K562 (cell line): Measurements from ENCODE around the gene PYCR2. TPM values are rescaled to one million over a fixed set of nuclear protein-coding genes. Genes with fewer than 3 reads are reported as not detected.

Experiments
- AFF1 ChIP-seq, 2 experiments: fragments of 450-650 bp; IDR thresholded peaks; 2 replicates each; pipeline ENCODE4 v1.6.1; 2018; ENCODE audit warnings: mild to moderate bottlenecking in 2 of 2, low read depth in 1 of 2; ENCODE audit not compliant: partially characterized antibody in 2 of 2
- BCOR ChIP-seq: fragments of 450-650 bp; IDR thresholded peaks from 2 replicates; pipeline ENCODE4 v1.6.1; 2016
- BHLHE40 ChIP-seq: IDR thresholded peaks from 2 replicates; pipeline ENCODE4 v1.6.1; 2011; ENCODE audit warnings: low read length, improper control_type of control experiment
- CTBP1 ChIP-seq: fragments of 450-650 bp; IDR thresholded peaks from 2 replicates; pipeline ENCODE4 v1.6.1; 2016; ENCODE audit warnings: borderline replicate concordance
- HMG20A ChIP-seq: fragments of 450-650 bp; formaldehyde crosslinking; conservative IDR thresholded peaks from 2 replicates; pipeline ENCODE4 v1.4.0; 2020; ENCODE audit warnings: mild to moderate bottlenecking, mixed read lengths
- KLF13 ChIP-seq: fragments of 450-650 bp; IDR thresholded peaks from 2 replicates; pipeline ENCODE4 v1.6.1; 2016; ENCODE audit warnings: missing genetic modification characterization, low read depth, mild to moderate bottlenecking, missing compliant biosample characterization, moderate library complexity, borderline replicate concordance
- MAX ChIP-seq: sonication (generic); formaldehyde crosslinking; IDR thresholded peaks from 2 replicates; pipeline ENCODE4 v1.9.0; 2022; ENCODE audit warnings: mild to moderate bottlenecking, missing genetic modification reagents
- MYBL2 ChIP-seq, 2 experiments: fragments of 450-650 bp in 1 of 2; sonication (generic) in 1 of 2; formaldehyde crosslinking in 1 of 2; IDR thresholded peaks; 2 replicates each; pipeline versions ENCODE4 v1.6.1 to v1.8.1; 2017 to 2022; ENCODE audit warnings: borderline replicate concordance in 1 of 2, inconsistent platforms in 1 of 2, low read depth in 1 of 2, mild to moderate bottlenecking in 1 of 2, missing genetic modification reagents in 1 of 2, moderate library complexity in 1 of 2
- NEUROD1 ChIP-seq: fragments of 150-350 bp; IDR thresholded peaks from 2 replicates; pipeline ENCODE4 v1.6.1; 2014; ENCODE audit warnings: borderline replicate concordance, low read length, low read depth; ENCODE audit not compliant: partially characterized antibody
- POLR2AphosphoS5 ChIP-seq: IDR thresholded peaks from 2 replicates; pipeline ENCODE4 v1.6.1; 2011; ENCODE audit warnings: mild to moderate bottlenecking, low read depth, low read length, moderate library complexity; ENCODE audit not compliant: control insufficient read depth, insufficient read depth
- RBM15 ChIP-seq: fragments of 200-400 bp; formaldehyde crosslinking; IDR thresholded peaks from 2 replicates; pipeline ENCODE4 v1.6.1; 2018; ENCODE audit warnings: mild to moderate bottlenecking, low read length, moderate library complexity; ENCODE audit not compliant: insufficient read depth
- SMAD2 ChIP-seq: fragments of 150-350 bp; IDR thresholded peaks from 2 replicates; pipeline ENCODE4 v1.6.1; 2014; ENCODE audit warnings: low read depth, mild to moderate bottlenecking, low read length
- SREBF2 ChIP-seq: sonication (generic); formaldehyde crosslinking; IDR thresholded peaks from 2 replicates; pipeline ENCODE4 v1.4.0; 2020; ENCODE audit warnings: mild to moderate bottlenecking, missing genetic modification reagents
- TCFL5 ChIP-seq: fragments of 250-450 bp; sonication (Bioruptor Pico); conservative IDR thresholded peaks from 2 replicates; pipeline ENCODE4 v1.6.1; 2021; ENCODE audit warnings: mild to moderate bottlenecking, moderate library complexity, matching md5 sums
- U2AF1 ChIP-seq: fragments of 200-400 bp; formaldehyde crosslinking; optimal IDR thresholded peaks from 2 replicates; pipeline ENCODE3; 2017; ENCODE audit warnings: mild to moderate bottlenecking, low read depth, low read length, moderate library complexity
- ZBTB1 ChIP-seq: sonication (generic); formaldehyde crosslinking; IDR thresholded peaks from 2 replicates; pipeline ENCODE4 v1.8.1; 2023; ENCODE audit warnings: missing genetic modification reagents, low read depth, mild to moderate bottlenecking, borderline replicate concordance
- ZBTB8A ChIP-seq: fragments of 450-650 bp; IDR thresholded peaks from 2 replicates; pipeline ENCODE4 v1.6.1; 2018; ENCODE audit warnings: mild to moderate bottlenecking, moderate library complexity; ENCODE audit not compliant: partially characterized antibody
- ZFX ChIP-seq: sonication (generic); formaldehyde crosslinking; IDR thresholded peaks from 2 replicates; pipeline ENCODE4 v1.8.0; 2022; ENCODE audit warnings: mild to moderate bottlenecking, missing genetic modification reagents, moderate library complexity
- ZNF133 ChIP-seq: fragments of 250-450 bp; sonication (Bioruptor Pico); IDR thresholded peaks from 2 replicates; pipeline ENCODE4 v1.4.0; 2020; ENCODE audit warnings: mild to moderate bottlenecking
- ZNF444 ChIP-seq: fragments of 250-450 bp; sonication (Bioruptor Pico); IDR thresholded peaks from 2 replicates; pipeline ENCODE4 v1.4.0; 2020; ENCODE audit warnings: mild to moderate bottlenecking, moderate library complexity
- ZNF512 ChIP-seq: IDR thresholded peaks from 2 replicates; pipeline ENCODE4 v1.6.1; 2016; ENCODE audit warnings: missing genetic modification characterization, missing compliant biosample characterization
- polyA plus RNA-seq, 8 experiments: library from polyadenylated mRNA; depleted of rRNA in 4 of 8; stranded (reverse) in 5 of 8; unstranded in 3 of 8; fragments of >200 nt; fragmentation: Nextera tagmentation in 2 of 8; fragmentation: Illumina TruSeq in 1 of 8; extraction: Ambion mirVana in 2 of 8; extraction: Trizol in 1 of 8; gene quantifications; 2 replicates each; pipeline versions ENCODE4 v1.2.1 to v1.2.3, GENCODE V29; 2011 to 2014; ENCODE audit warnings: inconsistent platforms in 1 of 8, missing spikeins in 1 of 8
- total RNA-seq, 7 experiments: library from RNA; depleted of rRNA in 6 of 7; stranded (reverse); fragments of >200 nt in 6 of 7; fragmentation: Illumina TruSeq in 2 of 7; extraction: Trizol in 2 of 7; gene quantifications; 2 replicates each; pipeline versions ENCODE4 v1.2.1 to v1.2.3, GENCODE V29; 2011 to 2021; ENCODE audit warnings: low replicate concordance in 1 of 7

The PYCR2 gene
- total and polyA plus RNA-seq, 9 of the 15 experiments (the other 6 are each of a cell fraction or from before 2014, with no cell fraction given), result 5.5 to 219 (median 127) TPM

- TF ChIP-seq ZNF512 (no peak), AFF1 (IDR thresholded peaks at IDR 0.05; ENCODE audit: low read depth in 1 of 2, partially characterized antibody in 2 of 2) (peak in 1 of 2 experiments; percentile 93), ZNF133 (CRISPR knock-in tag) (peak; percentile 79; the same call in 1 of the 2 replicates), HMG20A (CRISPR knock-in tag) (no peak), SREBF2 (CRISPR knock-in tag) (no peak), SMAD2 (no peak), POLR2AphosphoS5 (peak; percentile 100), U2AF1 (no peak), ZBTB1 (CRISPR knock-in tag) (no peak), MYBL2 (IDR thresholded peaks at IDR 0.05; ENCODE audit: low read depth) (no peak; the same call in 1 of the 2 replicates), MYBL2 (CRISPR knock-in tag; IDR thresholded peaks at IDR 0.05; ENCODE audit: borderline replicate concordance) (no peak), KLF13 (tag) (peak; percentile 35; the same call in 1 of the 2 replicates), MAX (CRISPR knock-in tag) (peak; percentile 87), RBM15 (no peak), ZFX (CRISPR knock-in tag) (peak; percentile 96), BCOR (peak; percentile 91), BHLHE40 (peak; percentile 84), NEUROD1 (peak; percentile 89), TCFL5 (CRISPR knock-in tag) (0 out of 2 replicates have a peak, but pooled peaks have one; percentile 63), ZNF444 (0 out of 2 replicates have a peak, but pooled peaks have one; percentile 71), ZBTB8A (no peak), CTBP1 (peak; percentile 67; the same call in 1 of the 2 replicates)
Measured at GRCh38 chr1:225928186-225929175, 4.4 kb upstream of the PYCR2 start (continued).
